NCI-H345 (cell line): ENCODE measurements around the gene ALCAM.

ENCODE experiments used
- DNase-seq: peaks from one replicate; lab custom pipeline; 2025; lab: John Stamatoyannopoulos, UW

Gene ALCAM

DNA sequence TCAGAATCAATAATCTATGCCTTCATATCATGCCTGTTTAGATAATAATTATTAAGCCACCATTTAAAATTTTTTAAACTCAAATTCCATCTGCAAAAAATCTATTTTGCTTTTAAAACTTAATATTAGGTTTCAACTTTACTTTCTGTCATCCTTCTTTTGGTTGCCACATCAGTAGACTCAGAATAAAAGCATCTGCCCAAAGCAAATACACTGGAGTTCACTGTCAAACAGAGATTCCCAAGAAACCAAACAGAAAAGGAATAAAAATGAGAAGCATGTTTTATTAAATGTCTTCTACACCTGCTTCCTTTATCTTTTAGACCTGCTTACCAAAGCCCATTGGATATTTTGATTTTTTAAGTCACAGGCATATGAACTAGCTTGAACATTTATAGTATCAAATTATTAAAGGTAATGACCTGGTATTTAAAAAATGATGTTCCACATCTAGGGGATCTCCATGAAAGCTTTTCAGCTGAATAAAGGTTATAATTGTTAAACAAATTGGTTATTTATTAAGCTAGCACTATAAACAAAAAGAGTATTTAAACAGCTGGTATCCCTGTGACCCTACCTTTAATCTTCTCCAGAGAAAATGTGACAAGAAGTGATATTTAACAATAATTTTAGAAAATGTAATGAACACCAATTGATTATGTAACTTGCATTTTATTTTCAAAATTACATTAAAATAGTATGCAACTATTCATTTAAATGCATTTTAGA is 62.5 kb downstream of the ALCAM start:
- DNase-seq: no peak

DNA sequence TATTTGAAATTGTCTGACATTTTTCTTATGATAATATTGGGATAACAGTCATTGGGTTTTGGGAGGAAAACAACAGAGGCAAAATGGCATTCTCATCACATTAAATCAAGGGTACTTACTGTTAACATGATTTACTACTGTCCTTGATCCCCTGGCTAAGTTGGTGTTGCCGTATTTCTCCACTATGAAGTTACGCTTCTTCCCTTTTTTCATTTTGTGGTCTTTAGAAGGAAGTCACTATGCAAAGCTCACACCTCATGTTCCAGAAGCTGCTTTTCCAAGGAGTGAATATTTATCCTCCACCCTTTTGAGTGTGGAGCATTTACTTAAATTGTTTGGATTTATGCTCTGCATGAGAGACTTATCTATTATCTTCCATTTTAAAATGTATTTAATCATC is 63.7 kb downstream of the ALCAM start:
- DNase-seq: no peak

DNA sequence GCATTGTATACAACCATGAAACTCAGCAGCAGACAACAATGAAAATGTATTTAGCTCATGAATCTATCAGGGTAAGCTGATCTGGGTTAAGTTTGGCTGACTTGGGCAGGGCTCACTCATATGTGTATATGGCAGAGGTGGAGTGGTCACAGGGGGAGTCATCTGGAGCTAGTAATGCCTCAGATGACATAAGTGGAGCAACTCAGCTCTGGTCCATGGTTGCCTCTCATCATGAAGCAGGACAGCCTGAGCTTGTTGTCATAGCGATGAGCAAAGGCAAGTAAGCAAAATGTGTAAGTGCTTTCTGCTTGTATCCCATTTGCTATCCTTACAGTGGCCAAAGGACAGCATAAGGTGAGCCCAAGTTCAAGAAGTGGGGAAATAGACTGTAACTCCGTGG is 64.5 kb downstream of the ALCAM start:
- no peak for DNase-seq

DNA sequence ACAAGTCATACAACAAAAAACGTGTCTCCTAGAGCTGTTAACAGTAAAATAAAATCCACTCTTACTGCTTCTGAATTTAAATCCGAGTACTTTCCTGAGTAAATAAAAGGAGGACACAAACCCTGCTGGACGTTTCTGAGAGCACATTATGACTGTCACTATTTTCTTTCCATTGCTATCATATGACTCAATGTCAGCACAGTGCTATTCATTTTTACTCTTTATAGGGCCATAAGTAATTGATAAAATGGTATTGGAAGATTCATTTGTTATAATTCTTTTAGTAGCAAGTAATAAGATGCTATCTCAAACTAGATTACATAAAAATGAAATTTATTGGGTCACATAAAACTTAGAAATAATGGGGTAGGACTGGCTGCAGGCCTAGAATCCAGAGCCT is 68.6 kb downstream of the ALCAM start:
- DNase-seq: no peak

DNA sequence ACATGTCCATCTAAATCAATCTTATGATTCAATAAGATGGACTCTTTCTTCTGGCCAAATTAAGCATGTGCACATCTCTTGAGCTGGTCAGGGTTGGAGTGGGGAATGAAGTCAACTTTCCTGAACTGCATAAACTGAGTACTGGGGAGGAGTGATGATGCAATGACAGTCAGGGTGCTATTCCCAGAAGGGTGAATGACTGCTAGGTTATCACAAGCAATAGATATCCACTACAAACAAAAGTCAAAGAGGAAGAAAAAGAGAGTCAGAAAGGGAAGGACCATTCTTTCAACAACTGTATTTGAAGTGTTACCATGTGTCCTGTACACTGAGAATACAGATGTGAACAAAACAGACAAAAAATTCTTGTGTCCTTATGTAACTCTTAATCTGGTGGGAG is 70.0 kb downstream of the ALCAM start:
- no peak for DNase-seq

DNA sequence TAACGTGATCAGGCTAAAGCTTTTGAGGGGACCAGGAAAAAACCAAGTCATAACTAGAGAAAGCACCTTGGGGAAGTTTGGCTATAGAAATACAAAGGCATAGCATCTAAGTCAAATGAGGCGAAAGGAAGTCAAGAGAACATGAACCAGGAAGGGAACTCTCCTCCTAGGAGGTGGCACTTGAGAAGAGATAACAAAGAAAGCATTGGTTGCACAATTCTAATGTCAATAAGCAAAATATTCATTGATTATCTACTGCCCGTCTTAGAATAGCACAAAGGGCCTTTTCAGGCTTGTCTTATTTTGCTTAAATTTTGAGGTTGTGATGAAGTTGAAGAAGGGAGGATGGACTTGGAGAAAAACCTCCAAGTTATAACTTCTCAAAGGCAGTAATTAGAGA is 73.4 kb downstream of the ALCAM start:
- DNase-seq: no peak

DNA sequence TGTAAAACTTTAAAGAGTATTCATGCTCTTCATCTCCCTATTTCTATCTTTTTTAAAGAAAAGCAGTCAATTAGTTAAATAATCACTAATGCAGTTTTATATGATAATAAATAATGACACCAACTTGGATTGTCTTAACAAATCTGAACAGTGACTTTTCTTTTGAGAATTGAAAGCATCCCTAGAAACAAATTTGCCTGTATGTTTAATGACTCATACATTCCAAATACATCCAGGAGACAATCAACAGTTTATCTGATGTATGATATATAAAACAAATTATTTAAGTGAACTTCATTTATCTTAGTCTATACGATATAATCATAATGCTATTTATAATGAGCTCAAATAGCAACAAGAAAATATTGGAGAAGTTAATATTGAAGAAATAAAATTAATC is 78.0 kb downstream of the ALCAM start:
- DNase-seq: no peak

DNA sequence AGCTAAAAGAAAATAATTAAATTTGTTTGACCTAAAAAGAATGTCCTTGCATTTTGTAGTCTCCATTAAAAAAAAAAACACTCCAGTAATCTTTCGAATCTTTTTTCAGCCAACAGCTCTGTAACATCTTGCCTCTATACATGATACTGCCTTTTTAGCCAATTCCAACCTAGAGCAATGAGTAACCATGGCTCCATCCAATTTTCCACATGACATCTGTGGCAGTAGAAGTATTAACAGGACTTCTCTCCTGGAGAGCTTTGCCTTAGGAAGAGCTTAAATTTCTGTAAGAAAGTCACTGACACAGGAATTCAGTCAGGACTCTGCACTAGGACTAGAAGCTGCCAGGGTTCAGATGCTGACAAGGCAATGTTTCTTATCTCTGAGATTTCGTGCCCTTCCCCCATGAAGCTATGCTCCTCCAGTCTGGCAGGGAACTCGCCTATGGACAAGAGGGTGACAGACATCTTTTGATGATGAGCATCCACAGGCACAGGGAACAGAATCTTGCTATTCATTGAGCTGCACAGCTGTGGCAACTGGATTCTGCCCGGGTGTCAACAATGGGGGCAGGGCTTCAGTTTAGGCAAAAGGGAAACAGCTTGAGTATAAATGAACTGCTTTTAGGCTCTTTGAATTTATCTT is 81.8 kb downstream of the ALCAM start:
- no peak for DNase-seq

DNA sequence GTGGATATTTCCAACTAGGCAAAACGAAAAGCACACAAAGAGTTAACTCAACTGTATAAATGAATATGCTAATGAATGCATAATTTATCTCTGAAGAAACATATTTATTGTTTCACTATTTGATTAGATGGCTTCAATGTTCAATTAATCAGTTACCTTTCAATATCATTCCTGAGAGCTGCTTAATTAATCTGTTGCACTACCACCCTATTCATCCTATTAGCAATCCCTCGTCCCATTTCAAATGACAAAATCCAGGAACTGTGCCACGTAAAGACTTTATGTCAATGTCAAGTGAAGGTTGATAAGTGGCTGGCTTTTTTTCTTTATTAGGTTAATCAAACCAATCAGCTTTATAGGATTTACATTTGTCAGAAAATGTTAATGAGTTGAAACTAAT is 82.7 kb downstream of the ALCAM start:
- DNase-seq: no peak

DNA sequence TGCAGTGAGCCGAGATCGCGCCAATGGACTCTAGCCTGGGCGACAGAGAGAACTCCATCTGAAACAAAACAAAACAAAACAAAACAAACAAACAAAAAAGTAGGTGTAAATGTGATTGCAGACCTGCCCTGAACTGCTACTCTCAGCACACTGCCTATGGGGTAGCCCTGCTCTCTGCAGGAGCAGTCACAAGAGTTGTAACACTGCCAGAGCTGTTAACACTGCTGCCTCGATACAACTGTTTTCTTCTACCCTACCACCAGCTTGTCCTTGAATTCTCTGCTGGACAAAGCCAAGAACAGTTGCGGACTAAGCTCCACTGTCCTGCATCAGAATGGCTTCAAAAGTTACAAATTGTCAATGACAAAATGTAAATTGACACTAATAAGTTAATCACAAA is 89.3 kb downstream of the ALCAM start:
- DNase-seq: peak; percentile 2

DNA sequence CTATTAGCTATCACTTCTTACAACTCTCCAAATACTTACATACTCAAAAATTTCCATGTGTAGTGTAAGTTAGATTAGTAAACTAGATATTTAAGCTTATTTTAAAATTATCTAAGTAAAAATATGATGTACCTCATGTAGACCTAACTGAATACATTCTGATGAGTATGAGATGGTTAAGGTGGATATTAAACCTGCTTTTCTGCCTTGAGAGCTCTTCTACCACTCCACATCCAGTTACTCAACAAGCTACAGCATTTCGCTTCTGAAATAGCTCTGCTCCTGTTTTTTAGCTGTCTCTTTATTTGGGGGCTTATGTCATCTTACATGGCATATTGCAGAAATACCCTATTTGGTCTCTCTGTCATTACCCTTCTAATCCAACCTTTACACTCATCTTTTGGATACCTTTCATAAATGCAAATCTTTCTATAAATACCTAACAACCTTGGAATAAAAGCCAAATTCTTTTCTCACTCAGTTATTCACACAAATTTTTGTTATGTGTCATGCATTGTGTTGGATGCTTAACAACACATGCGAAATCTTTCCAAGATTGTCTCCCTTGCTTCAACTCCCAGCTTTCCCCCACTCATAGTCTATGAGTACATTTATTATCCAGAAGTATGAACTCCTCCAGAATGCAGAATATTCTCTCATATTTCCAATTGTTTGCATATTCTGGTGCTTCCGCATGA is 92.0 kb downstream of the ALCAM start:
- no peak for DNase-seq

DNA sequence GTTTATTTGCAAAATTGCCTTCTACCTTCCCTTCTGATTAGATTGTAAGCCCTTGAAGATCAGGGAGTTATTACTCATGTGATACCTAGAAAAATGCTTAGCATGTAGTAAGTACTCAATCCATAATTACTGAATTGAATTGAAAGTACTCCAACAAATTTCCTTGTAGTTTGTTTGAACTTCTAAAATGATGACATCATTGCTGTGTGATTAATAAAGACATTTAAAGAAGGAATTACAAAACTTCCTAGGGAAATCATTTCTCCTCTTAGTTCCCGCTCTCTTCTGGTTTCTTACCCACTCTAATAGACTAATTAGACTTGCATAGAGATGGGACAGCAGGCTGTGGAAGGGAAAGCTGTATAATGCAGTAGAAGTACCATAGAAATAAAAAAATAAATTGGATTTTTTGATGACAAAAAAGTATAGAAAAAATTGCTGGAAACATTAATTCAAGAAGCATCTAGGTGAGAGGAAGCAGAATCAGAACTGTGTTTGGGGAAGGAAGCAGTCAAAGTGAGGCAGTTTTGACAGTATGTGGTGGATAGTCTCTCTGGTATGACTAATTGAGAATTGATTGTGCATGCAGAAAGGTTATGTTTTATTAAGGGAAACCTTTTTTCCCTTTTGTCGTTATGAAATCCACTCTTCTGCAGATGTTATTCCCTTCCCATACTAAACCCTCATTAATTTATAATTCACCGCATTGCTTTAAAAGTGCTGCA is 93.0 kb downstream of the ALCAM start:
- DNase-seq: no peak

DNA sequence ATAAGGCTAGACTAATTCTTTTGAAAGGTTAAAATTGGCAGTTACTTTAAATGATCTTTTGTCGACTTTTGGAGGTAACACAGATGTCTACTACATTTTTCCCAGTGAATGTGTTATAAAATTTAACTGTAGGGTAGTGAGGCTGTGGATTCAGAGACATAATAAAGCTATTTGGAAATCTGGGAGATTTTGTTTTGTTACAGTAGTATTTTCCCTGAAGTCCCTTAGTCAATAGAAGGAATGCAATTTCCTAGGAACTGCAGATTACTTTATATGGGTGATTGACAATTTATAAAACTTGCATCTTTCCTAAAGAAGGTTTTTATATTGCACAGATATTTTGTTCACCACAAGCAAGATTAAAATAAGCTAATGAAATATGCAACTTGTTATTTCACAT is 96.9 kb downstream of the ALCAM start:
- no peak for DNase-seq

DNA sequence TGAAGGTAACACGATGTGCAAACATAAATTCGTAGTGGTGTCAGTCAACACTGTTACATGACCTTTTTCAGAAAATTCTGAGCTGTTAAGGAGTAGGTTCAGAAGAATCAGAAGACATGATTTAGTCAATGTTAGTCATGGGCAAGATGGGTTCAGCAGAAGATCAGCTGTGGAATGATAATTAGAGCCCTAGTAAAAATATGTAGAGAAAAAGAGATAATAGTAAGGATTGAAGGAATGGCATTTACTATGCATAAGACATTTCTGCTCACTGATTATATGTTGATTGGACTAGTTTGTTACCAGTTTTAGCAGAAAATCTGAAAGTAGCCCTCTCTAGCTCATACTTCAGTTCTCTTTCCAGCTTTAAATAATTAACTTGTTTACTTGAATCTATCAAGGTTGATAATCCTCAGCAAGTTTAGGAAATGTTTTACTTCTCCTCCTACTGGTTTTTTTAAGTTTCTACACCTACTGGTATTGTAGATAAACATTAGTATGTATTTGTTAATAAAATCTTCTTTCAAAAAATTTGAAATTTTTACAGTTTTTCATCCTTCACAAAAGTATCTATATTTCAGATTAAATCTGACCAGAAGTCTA is 98.6 kb downstream of the ALCAM start:
- DNase-seq: no peak

DNA sequence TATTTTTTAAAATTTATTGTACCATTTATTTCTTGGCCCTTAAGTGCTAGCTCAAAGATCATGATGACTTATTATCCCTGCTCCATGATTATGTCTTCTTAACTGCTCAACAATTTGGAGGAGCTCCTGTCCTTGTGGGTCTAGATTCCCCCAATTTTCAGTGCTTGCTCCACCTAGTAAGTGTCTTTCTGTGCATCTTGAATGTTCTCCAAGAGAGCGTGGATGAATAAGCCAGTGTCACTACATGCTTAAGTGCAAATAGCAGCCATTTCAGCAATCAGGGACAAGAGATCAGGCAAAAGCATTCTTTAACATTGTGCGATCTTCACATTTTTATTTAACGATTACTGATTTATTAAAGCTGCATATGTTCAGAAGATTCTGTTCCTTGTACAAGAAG is 99.4 kb downstream of the ALCAM start:
- DNase-seq: no peak

DNA sequence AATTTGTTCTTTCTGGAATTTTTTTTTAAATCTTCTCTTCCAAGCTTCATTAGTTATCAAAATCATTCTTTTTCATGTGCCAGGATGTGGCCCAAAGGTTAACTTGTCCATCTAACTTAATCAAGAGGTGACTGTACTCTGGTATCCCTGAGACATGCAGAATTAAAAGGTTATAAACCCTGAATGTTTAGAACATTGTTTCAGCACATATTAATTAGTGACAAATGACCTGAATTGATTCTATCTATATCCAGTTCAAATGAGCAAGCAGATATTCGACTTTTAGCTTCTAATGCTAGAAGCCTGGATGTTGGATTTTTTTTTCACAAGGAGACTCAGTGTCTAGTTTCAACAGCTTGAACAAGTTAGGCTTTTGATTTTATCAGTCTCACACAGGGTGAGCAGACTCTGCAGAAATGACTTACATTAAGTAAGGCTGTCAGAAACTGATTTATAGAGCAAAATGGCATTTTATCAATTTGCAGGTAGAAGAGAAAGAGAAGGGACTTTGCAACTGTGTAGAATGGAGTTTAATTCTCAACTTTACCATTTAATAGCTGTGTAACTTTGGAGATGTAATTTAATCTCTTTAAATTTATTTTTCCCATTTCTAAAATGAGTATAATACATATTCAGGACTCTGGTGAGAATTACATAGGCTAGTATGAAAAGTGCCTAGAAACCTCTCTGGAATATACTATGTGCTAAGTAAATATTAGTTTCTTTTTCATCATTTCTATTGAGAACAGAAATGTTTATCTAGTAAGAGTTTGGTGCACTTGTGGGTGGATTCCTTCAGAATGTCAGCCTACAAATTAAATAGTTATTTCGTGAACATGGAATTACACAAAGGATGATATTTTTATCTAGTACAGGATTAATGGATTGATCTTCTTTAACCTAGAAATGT is 100.0 kb downstream of the ALCAM start:
- DNase-seq: no peak

DNA sequence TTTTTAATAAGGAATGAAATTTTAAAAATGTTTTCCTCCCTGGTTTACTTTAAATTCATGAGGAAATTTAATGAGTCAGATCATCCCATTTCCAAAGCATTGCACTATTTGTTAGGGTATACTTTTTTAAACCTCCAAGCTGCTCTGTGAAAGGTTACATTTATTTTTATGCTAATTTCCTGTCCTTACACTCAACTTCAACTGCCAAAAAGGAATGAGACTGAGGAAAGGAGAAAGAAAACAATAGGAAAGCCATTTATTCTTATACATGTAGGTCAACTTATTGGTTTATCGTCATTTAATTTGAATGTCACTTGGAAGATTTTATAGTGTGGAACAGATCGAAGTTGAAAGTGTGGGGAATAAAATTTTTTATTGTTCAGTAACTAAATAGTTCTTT is 104.1 kb downstream of the ALCAM start:
- no peak for DNase-seq

DNA sequence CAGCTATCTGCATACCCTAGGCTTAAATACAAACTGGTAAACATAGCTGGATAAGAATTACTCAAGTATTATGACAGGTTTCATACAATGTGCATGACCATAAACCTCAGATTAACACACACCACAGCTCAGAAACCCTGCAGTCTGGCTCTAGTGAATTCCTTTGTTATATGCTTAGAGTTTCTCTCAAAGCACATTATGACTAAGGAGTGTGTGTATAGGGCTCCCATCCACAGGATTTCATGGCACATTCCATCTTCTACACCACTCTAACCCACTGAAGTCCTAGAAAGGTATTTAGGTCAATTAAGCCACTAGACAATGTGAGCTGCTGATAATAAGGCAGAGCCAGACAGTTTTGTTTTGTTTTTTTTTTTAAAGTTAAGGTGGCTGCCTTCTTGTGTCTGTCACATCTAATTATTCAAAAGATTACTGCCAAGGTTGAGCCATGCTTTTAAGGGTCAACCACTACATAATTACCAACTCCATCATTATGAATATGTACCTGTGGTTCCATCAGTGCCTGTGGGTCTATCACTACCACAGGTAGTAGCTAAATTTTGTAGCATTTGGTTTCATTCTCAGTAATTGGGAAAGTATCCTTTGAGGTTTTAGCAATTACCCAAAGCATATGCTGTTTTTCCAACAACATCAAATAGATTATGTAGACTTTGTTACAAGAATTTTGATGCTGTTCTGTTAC is 107.0 kb downstream of the ALCAM start:
- no peak for DNase-seq

DNA sequence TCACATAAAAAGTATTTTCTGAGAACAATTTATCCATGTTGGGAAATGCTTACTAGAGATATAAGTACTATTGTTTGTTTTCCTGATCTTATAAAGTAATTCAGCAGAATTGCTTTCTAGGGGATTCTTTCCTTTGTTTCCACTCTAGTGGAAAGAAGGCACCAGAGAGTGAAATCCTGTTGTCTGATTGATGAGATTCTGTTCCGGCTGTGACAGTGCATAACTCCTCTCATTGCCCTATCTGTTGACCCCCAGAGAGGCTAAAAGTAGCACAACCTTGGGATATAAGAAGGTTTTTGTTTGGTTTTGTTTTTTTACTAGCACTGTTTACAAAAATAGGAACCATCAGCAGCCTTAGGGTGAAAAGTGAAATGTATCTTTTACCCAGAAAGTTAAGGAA is 114.1 kb downstream of the ALCAM start:
- no peak for DNase-seq

DNA sequence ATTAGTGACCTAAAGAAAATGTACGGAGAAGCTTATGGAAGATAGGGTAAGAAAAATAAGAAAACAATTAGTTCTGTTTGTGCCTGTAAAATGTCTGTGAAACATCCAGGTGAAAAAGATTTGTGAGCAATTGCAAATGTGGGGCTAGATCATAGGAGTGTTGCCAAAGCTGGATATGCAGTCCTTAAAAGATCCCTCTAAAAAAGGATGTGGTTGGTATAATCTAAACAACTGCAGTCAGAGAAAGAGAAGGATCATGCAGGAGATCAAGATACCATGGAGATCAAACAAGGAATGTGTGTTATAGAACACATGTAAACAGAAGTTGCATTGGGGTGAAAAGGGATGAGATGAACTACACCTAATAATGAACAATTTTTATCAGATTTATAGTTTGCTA is 116.8 kb downstream of the ALCAM start:
- no peak for DNase-seq

DNA sequence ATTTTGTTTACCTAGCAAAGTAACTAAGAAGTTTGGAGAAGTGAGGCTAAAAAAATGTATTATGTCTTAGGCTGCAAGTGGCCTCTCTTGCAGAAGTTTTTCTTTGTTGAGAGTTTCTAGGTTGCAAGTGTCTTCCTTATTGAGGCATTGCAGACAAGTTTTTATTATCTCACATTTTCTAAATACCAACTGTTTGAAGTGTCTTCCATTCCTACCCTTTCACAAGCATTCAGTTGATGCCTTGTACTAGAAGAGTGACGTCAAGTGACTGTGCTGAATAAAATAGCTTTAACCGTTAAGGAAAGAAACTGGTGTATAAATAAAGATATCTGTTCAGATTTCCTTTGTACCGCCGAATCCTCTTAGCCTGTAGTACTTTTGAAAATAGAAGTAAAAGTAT is 123.3 kb downstream of the ALCAM start:
- DNase-seq: no peak
